Stimulated activated CD4-positive, alpha-beta T cell treated with anti-CD3 and anti-CD28 coated beads, Interleukin-1b, Interleukin-23, amount 100 ng/mL, for 4 hours (primary cell): ENCODE measurements around the gene GPATCH3.
"Not testable (repeated sequence)": the region's sequence is repeated elsewhere in the genome, so short reads cannot be mapped to it uniquely, and the experiment has no call there.

ENCODE experiments used
- DNase-seq, 2 donors: peaks; one replicate each; pipeline ENCODE4 v3.0.0-alpha.2; 2020; ENCODE audit warnings: low read depth in 2 of 2

Gene GPATCH3

DNA sequence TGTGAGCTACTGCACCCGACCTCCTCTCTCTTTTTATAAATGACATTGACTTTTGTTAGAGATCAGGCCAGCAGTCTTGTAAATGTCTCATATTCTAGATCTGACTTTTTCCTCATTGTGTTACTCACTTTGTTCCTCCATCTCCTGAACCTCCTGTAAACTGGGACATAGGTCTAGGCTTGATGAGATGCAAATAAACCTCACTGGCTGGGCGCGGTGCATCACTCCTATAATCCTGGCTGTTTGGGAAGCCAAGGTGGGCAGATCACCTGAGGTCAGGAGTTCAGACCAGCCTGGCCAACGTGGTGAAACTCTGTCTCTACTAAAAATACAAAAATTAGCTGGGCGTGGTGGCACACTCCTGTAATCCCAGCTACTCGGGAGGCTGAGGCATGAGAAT, 52.4 kb downstream of the GPATCH3 start:
- not testable (repeated sequence) for DNase-seq

DNA sequence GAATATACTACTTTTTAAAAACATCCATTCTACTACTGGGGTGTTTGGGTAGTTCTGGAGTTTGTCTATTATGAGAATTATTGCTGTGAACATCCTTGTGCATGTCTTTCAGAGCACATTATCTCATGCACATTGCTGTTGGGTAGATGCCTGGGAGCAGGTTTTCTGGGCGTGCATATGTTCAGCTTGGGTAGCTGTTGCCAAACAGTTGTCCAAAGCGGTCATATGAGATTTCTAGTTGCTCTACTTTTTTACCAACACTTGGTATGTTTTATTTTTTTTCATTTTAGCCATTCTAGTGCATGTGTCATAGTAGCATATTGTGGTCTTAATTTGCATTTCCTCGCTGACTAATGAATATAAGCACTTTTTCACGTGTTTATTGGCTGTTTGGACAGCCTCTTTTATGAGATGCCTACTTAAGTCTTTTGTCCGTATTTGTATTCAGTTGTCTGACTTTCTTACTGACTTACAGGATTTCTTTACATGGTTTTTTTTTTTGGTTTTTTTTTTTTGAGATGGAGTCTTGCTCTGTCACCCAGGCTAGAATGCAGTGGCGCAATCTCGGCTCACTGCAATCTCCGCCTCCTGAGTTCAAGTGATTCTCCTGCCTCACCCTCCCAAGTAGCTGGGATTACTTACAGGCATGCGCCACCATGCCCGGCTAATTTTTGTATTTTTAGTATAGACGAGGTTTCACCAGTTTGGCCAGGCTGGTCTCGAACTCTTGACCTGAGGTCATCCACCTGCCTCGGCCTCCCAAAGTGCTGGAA, 55.7 kb downstream of the GPATCH3 start:
- no peak for DNase-seq
